Endothelial cell of umbilical vein (primary cell): ENCODE measurements around the gene LRRC70.

Source experiments
- EZH2 ChIP-seq: IDR thresholded peaks from 2 replicates; pipeline ENCODE4 v1.6.1; 2012; ENCODE audit warnings: borderline replicate concordance, low read depth, mild to moderate bottlenecking, moderate library complexity, low read length, inconsistent platforms; ENCODE audit not compliant: severe bottlenecking
- GATA2 ChIP-seq: IDR thresholded peaks from 2 replicates; pipeline ENCODE4 v1.7.0; 2011; ENCODE audit warnings: low read depth, mild to moderate bottlenecking, moderate library complexity, mixed read lengths, low read length; ENCODE audit not compliant: insufficient read length, insufficient read depth
- JUN ChIP-seq: IDR thresholded peaks from 2 replicates; pipeline ENCODE4 v1.6.1; 2011; ENCODE audit warnings: borderline replicate concordance, low read depth; ENCODE audit not compliant: insufficient read length, insufficient read depth
- POLR2A ChIP-seq: IDR thresholded peaks from 2 replicates; pipeline ENCODE4 v1.6.1; 2012; ENCODE audit warnings: low read depth, mild to moderate bottlenecking, control low read depth, low read length
- TF ChIP-seq, protein P1 (sequence below), 2 donors: IDR thresholded peaks; 1 replicate in 1 of 2; 2 replicates in 1 of 2; pipeline ENCODE4 v1.5.1; 2011; ENCODE audit warnings: low read length in 2 of 2, mild to moderate bottlenecking in 2 of 2, moderate library complexity in 2 of 2, control low read depth in 1 of 2, inconsistent platforms in 1 of 2, low read depth in 1 of 2; ENCODE audit not compliant: insufficient read depth in 1 of 2; ENCODE audit errors: extremely low read depth in 1 of 2

DNA sequence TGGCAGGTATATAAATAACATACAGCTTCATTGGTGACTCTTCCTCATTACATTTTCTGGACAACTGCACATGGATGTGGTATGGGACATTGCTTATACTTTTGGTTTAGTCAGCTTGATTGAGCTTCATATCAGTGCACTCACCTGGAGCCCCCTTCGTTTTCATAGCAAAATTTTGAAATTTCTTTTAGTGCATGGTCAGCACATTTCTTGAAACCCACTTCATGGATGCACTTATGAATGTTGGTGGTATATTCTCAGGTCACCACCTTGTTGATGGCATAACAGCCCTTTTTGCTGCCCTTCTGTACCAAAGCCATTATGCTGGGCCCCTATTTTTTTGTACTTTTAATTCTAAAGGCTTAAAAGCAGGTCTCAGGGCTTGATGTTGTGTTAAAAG lies 16.7 kb upstream of the LRRC70 start:
- TF ChIP-seq, protein P1, sequence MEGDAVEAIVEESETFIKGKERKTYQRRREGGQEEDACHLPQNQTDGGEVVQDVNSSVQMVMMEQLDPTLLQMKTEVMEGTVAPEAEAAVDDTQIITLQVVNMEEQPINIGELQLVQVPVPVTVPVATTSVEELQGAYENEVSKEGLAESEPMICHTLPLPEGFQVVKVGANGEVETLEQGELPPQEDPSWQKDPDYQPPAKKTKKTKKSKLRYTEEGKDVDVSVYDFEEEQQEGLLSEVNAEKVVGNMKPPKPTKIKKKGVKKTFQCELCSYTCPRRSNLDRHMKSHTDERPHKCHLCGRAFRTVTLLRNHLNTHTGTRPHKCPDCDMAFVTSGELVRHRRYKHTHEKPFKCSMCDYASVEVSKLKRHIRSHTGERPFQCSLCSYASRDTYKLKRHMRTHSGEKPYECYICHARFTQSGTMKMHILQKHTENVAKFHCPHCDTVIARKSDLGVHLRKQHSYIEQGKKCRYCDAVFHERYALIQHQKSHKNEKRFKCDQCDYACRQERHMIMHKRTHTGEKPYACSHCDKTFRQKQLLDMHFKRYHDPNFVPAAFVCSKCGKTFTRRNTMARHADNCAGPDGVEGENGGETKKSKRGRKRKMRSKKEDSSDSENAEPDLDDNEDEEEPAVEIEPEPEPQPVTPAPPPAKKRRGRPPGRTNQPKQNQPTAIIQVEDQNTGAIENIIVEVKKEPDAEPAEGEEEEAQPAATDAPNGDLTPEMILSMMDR (IDR thresholded peaks at IDR 0.05; ENCODE audit: extremely low read depth in 1 of 2, insufficient read depth in 1 of 2, low read depth in 1 of 2, low read length in 2 of 2): no peak
- TF ChIP-seq POLR2A: no peak
- TF ChIP-seq JUN: no peak
- no peak for TF ChIP-seq EZH2
- no peak for TF ChIP-seq GATA2
